SJSA1 (cell line): ENCODE results near the gene NIFK. TPM values are rescaled to one million over a fixed set of nuclear protein-coding genes. Genes with fewer than 3 reads are reported as not detected.
A peak's percentile ranks its signal among the peaks of the same experiment; 100 is the strongest.
"Not testable (repeated sequence)": the region's sequence is repeated elsewhere in the genome, so short reads cannot be mapped to it uniquely, and the experiment has no call there.

Source experiments
- DNase-seq, 2 experiments: peaks; one replicate each; pipeline ENCODE4 v3.0.0-alpha.2; 2015 to 2020; ENCODE audit warnings: low spot score in 2 of 2, low read depth in 1 of 2
- H3K27ac ChIP-seq: fragments of 250-450 bp; sonication (Bioruptor Pico); 2 replicates; pipeline ENCODE4 v1.5.1; 2020; ENCODE audit warnings: mild to moderate bottlenecking, moderate library complexity
- H3K27me3 ChIP-seq: fragments of 250-450 bp; sonication (Bioruptor Pico); replicated peaks from 2 replicates; pipeline ENCODE4 v1.5.1; 2020; ENCODE audit warnings: mild to moderate bottlenecking, moderate library complexity
- H3K36me3 ChIP-seq: fragments of 250-450 bp; sonication (Bioruptor Pico); 2 replicates; pipeline ENCODE4 v1.5.1; 2020; ENCODE audit warnings: mild to moderate bottlenecking
- H3K4me1 ChIP-seq: fragments of 250-450 bp; sonication (Bioruptor Pico); replicated peaks from 2 replicates; pipeline ENCODE4 v1.6.1; 2021; ENCODE audit warnings: mild to moderate bottlenecking
- H3K4me3 ChIP-seq: fragments of 250-450 bp; sonication (Bioruptor Pico); 2 replicates; pipeline ENCODE4 v1.5.1; 2020; ENCODE audit warnings: mild to moderate bottlenecking
- H3K9me3 ChIP-seq: fragments of 250-450 bp; sonication (Bioruptor Pico); replicated peaks from 2 replicates; pipeline ENCODE4 v1.5.1; 2020; ENCODE audit warnings: mild to moderate bottlenecking
- total RNA-seq: library from RNA; depleted of rRNA; stranded (reverse); fragments of >200 nt; shearing (Covaris generic); gene quantifications from 2 replicates; pipeline ENCODE4 v1.2.3, GENCODE V29; 2014

The NIFK gene
- total RNA-seq, 1 experiment from 2014 or later = 71.5 TPM

GRCh38 chr2:121755237-121756111, 18.8 kb upstream of the NIFK start, which contains the start of gene TSN:
TSN (plus strand) TSS chr2:121755651; CDS start chr2:121755780, 129 bp downstream.
- peak; percentile 97 to 98 for DNase-seq
- H3K27ac ChIP-seq = peak within 1 kb of the TSS; percentile 50
- no peaks in the 10 kb centered on the region for H3K9me3 ChIP-seq
- no peaks in the 10 kb centered on the region for H3K27me3 ChIP-seq
- peaks cover 27% of the 10 kb centered on the region for H3K36me3 ChIP-seq
- peak within 1 kb of the TSS; percentile 73 for H3K4me3 ChIP-seq
- H3K4me1 ChIP-seq = 0 out of 2 replicates have a peak, but pooled peaks cover 5% of the 10 kb centered on the region

GRCh38 chr2:121754851-121755236, 18.2 kb upstream of the NIFK start:
- H3K4me3 ChIP-seq = peak overlapping the region; percentile 73
- peak overlapping the region; percentile 11; the same call in 1 of the 2 replicates for H3K27ac ChIP-seq
- H3K27me3 ChIP-seq = no peaks in the 10 kb centered on the region
- H3K9me3 ChIP-seq = no peaks in the 10 kb centered on the region
- DNase-seq = no peak
- 0 out of 2 replicates have a peak, but pooled peaks cover 5% of the 10 kb centered on the region for H3K4me1 ChIP-seq
- peaks cover 23% of the 10 kb centered on the region for H3K36me3 ChIP-seq

- Histone ChIP-seq H3K36me3 (no peaks in the 10 kb centered on the region), H3K4me3 (no peak overlapping the region), H3K27me3 (no peaks in the 10 kb centered on the region), H3K4me1 (peaks cover 9% of the 10 kb centered on the region), H3K9me3 (no peaks in the 10 kb centered on the region), H3K27ac (no peak overlapping the region)
- no peak for DNase-seq
Observed at GRCh38 chr2:121748202-121748601, 11.5 kb upstream of the NIFK start.

- no peak overlapping the region for H3K4me3 ChIP-seq
- peak in 1 of 2 experiments; percentile 28 for DNase-seq
Observed at GRCh38 chr2:121746071-121746578, 9.4 kb upstream of the NIFK start.

GRCh38 chr2:121741450-121741849, 4.8 kb upstream of the NIFK start:
- Histone ChIP-seq H3K4me3 (no peak overlapping the region), H3K27ac (no peak overlapping the region), H3K9me3 (no peaks in the 10 kb centered on the region), H3K4me1 (peaks cover 11% of the 10 kb centered on the region), H3K36me3 (peaks cover 2% of the 10 kb centered on the region; the same call in 1 of the 2 replicates), H3K27me3 (no peaks in the 10 kb centered on the region)
- no peak for DNase-seq

More at GRCh38 chr2:121746071-121746578, 9.4 kb upstream of the NIFK start:
- peaks cover 9% of the 10 kb centered on the region for H3K4me1 ChIP-seq
- H3K36me3 ChIP-seq = no peaks in the 10 kb centered on the region
- no peak overlapping the region for H3K27ac ChIP-seq
- H3K27me3 ChIP-seq = no peaks in the 10 kb centered on the region
- H3K9me3 ChIP-seq = no peaks in the 10 kb centered on the region

GRCh38 chr2:121740973-121741372, 4.3 kb upstream of the NIFK start:
- H3K27me3 ChIP-seq = no peaks in the 10 kb centered on the region

GRCh38 chr2:121736140-121736461, 574 bp downstream of the NIFK start:
- Histone ChIP-seq H3K9me3 (no peaks in the 10 kb centered on the region), H3K4me1 (peaks cover 12% of the 10 kb centered on the region), H3K36me3 (peaks cover 48% of the 10 kb centered on the region), H3K4me3 (peak overlapping the region; percentile 64), H3K27ac (peak overlapping the region; percentile 43), H3K27me3 (no peaks in the 10 kb centered on the region)
- DNase-seq = peak in 1 of 2 experiments; percentile 12

More at GRCh38 chr2:121740973-121741372, 4.3 kb upstream of the NIFK start:
- Histone ChIP-seq H3K9me3 (no peaks in the 10 kb centered on the region), H3K4me3 (no peak overlapping the region), H3K36me3 (peaks cover 5% of the 10 kb centered on the region; the same call in 1 of the 2 replicates), H3K4me1 (peaks cover 6% of the 10 kb centered on the region), H3K27ac (no peak overlapping the region)
- DNase-seq = no peak

GRCh38 chr2:121735518-121736074, 1.1 kb downstream of the NIFK start:
- Histone ChIP-seq H3K36me3 (peaks cover 53% of the 10 kb centered on the region), H3K27me3 (no peaks in the 10 kb centered on the region), H3K9me3 (no peaks in the 10 kb centered on the region), H3K27ac (peak overlapping the region; percentile 43), H3K4me1 (peaks cover 12% of the 10 kb centered on the region), H3K4me3 (peak overlapping the region; percentile 64)
- DNase-seq = peak in 1 of 2 experiments; percentile 16

GRCh38 chr2:121734544-121734943, 2.1 kb downstream of the NIFK start:
- H3K4me3 ChIP-seq, DNase-seq, H3K27ac ChIP-seq, H3K9me3 ChIP-seq, H3K27me3 ChIP-seq: not testable (repeated sequence)
- H3K4me1 ChIP-seq = peaks cover 12% of the 10 kb centered on the region
- H3K36me3 ChIP-seq = peaks cover 63% of the 10 kb centered on the region

GRCh38 chr2:121731366-121731765, 5.3 kb downstream of the NIFK start:
- no peak overlapping the region for H3K27ac ChIP-seq
- H3K9me3 ChIP-seq = no peaks in the 10 kb centered on the region
- no peaks in the 10 kb centered on the region for H3K27me3 ChIP-seq
- peaks cover 8% of the 10 kb centered on the region for H3K4me1 ChIP-seq
- DNase-seq = no peak
- H3K36me3 ChIP-seq = peaks cover 88% of the 10 kb centered on the region
- no peak overlapping the region for H3K4me3 ChIP-seq

- Histone ChIP-seq H3K4me1 (peaks cover 5% of the 10 kb centered on the region), H3K27me3 (no peaks in the 10 kb centered on the region), H3K36me3 (peaks cover 61% of the 10 kb centered on the region), H3K9me3 (no peaks in the 10 kb centered on the region), H3K4me3 (no peak overlapping the region), H3K27ac (no peak overlapping the region)
- no peak for DNase-seq
Observed at GRCh38 chr2:121727950-121728349, 8.7 kb downstream of the NIFK start.

GRCh38 chr2:121727332-121727731, 9.3 kb downstream of the NIFK start:
- Histone ChIP-seq H3K27me3 (no peaks in the 10 kb centered on the region), H3K36me3 (peaks cover 55% of the 10 kb centered on the region), H3K9me3 (no peaks in the 10 kb centered on the region), H3K4me3 (no peak overlapping the region), H3K4me1 (peaks cover 12% of the 10 kb centered on the region), H3K27ac (no peak overlapping the region)
- DNase-seq = no peak

GRCh38 chr2:121723316-121723715, 13.4 kb downstream of the NIFK start:
- Histone ChIP-seq H3K36me3 (peaks cover 17% of the 10 kb centered on the region), H3K27ac (no peak overlapping the region), H3K4me1 (peaks cover 19% of the 10 kb centered on the region), H3K9me3 (no peaks in the 10 kb centered on the region), H3K27me3 (no peaks in the 10 kb centered on the region), H3K4me3 (no peak overlapping the region)
- no peak for DNase-seq

GRCh38 chr2:121722479-121722878, 14.2 kb downstream of the NIFK start:
- peaks cover 19% of the 10 kb centered on the region for H3K4me1 ChIP-seq
- H3K9me3 ChIP-seq = no peaks in the 10 kb centered on the region
- H3K4me3 ChIP-seq = no peak overlapping the region
- DNase-seq = peak in 1 of 2 experiments; percentile 34
- H3K36me3 ChIP-seq = peaks cover 9% of the 10 kb centered on the region
- H3K27me3 ChIP-seq = no peaks in the 10 kb centered on the region
- H3K27ac ChIP-seq = peak overlapping the region; percentile 75
